Muscle of leg (tissue), 11 donors: ENCODE data around the gene RAB10. TPM values are rescaled to one million over a fixed set of nuclear protein-coding genes. Genes with fewer than 3 reads are reported as not detected.
"Not testable (repeated sequence)": the region's sequence is repeated elsewhere in the genome, so short reads cannot be mapped to it uniquely, and the experiment has no call there.

Experiments
- DNase-seq: peaks from one replicate; pipeline ENCODE4 v3.0.0; 2013
- H3K27ac ChIP-seq: one replicate; pipeline ENCODE4 v1.5.1; 2013; ENCODE audit warnings: mild to moderate bottlenecking, low read length, control low read depth
- H3K27me3 ChIP-seq: one replicate; pipeline ENCODE4 v1.6.1; 2013; ENCODE audit warnings: low read length; ENCODE audit not compliant: control insufficient read depth, insufficient read depth
- H3K36me3 ChIP-seq: one replicate; pipeline ENCODE4 v1.6.1; 2013; ENCODE audit warnings: low read length; ENCODE audit not compliant: control insufficient read depth, insufficient read depth
- H3K4me1 ChIP-seq: one replicate; pipeline ENCODE4 v1.6.1; 2013; ENCODE audit warnings: low read length; ENCODE audit not compliant: control insufficient read depth, insufficient read depth
- H3K4me3 ChIP-seq: one replicate; pipeline ENCODE4 v1.5.1; 2013; ENCODE audit warnings: low read length, control low read depth
- H3K9me3 ChIP-seq: replicated peaks from 2 replicates; pipeline ENCODE4 v1.6.1; 2013; ENCODE audit warnings: low read depth, low read length; ENCODE audit not compliant: control insufficient read depth
- WGBS: methylation state at CpG from one replicate; pipeline ENCODE4 v1.1.5; 2013; ENCODE audit warnings: missing lambda C conversion rate; ENCODE audit not compliant: insufficient coverage; 5-methylcytosine and 5-hydroxymethylcytosine counted together
- polyA plus RNA-seq, 8 donors: library from polyadenylated mRNA; unstranded; fragments of 120-200 nt; gene quantifications; one replicate each; pipeline versions ENCODE4 v1.2.1 to v1.2.3, GENCODE V29; 2013; ENCODE audit warnings: inconsistent platforms in 1 of 8, low replicate concordance in 1 of 8; ENCODE audit not compliant: insufficient read length in 8 of 8, insufficient read depth in 1 of 8
- total RNA-seq: library from RNA; stranded (reverse); fragments of 120-200 nt; gene quantifications from one replicate; pipeline ENCODE4 v1.2.4, GENCODE V29; 2013

Gene RAB10
- total and polyA plus RNA-seq, 9 donors, result 50.5 to 107 (median 95.3) TPM

DNA sequence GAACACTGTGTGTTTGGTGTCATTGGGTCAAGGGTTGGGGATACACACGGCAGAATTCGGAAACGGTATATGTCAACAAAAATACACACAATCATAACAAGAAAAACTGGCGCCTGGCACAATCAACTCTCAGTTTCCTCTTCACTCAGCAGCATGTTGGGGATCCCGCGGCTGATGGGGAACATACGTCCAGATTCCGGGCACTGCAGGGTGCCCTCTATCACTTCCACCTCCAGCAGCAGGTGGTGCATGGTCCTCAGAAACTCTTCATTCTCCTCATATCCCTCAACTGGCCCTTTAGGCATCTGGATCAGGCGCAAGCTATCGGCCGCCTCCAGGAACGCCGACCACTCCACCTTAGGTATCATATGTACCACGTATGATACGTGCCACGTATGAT is 5.8 kb upstream of the RAB10 start:
- not testable (repeated sequence) for H3K4me1 ChIP-seq, DNase-seq, H3K27me3 ChIP-seq, H3K36me3 ChIP-seq, H3K9me3 ChIP-seq, H3K27ac ChIP-seq, H3K4me3 ChIP-seq
- 98% methylated on average over 8 of the region's 16 CpGs for WGBS

DNA sequence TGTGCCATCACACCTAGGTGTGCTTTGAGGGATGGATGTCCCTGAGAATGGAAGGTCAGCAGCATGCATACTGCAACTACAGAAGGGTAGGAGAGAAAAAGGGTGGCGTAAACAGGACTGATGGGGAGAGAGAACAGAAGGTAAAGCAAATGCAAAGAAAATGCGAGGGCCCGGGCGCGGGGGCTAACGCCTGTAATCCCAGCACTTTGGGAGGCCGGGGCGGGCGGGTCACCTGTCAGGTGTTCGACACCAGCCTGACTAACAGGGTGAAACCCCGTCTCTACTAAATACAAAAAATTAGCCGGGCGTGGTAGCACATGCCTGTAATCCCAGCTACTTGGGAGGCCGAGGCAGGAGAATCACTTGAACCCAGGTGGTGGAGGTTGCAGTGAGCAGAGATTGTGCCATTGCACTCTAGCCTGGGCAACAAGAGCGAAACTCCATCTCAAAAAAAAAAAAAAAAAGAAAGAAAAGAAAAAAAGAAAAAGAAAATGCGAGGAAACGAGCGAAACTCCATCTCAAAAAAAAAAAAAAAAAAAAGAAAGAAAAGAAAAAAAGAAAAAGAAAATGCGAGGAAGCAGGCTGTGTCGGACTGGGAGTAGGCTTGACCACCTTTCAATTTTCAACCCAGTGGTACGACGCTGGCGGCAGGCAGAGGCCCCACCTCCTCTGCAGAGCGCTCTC is 1.2 kb upstream of the RAB10 start:
- peaks cover 14% of the 10 kb centered on the region for H3K4me1 ChIP-seq
- DNase-seq, H3K36me3 ChIP-seq, H3K27me3 ChIP-seq, H3K9me3 ChIP-seq: not testable (repeated sequence)
- peak overlapping the region; percentile 97 for H3K27ac ChIP-seq
- H3K4me3 ChIP-seq, result peak overlapping the region; percentile 98
- WGBS, result 44% methylated on average over 10 of the region's 24 CpGs

DNA sequence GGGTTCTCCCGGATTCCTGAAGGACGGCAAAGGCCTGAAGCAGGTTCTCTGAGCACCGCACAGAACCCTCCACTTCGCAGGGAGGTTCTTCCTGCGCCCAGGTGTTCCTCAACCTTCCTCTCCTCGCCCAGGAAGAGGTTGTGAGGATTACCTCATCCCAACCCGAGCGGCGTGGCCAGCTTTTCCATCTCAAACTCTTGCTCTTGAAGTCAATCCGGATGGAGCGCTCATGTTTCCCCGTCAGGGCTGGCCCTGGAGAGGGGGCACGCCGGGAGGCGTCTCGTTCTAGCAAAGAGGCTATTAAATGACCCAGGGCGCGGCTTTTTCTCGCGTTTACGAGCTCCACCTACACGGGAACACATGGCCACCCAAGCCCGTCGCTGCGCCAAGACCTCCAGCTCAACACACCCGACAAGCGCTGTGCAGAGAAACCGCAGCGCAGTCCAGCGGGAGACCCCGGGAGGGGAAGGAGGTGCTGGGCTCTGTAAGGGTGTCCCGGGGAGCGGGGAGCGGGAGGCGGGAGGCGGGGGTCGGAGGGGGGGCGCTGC is 540 bp upstream of the RAB10 start:
- DNase-seq, result no peak
- no peaks in the 10 kb centered on the region for H3K9me3 ChIP-seq
- WGBS, result 0% methylated on average over 27 of the region's 38 CpGs
- H3K4me3 ChIP-seq, result peak overlapping the region; percentile 98
- H3K36me3 ChIP-seq, result peaks cover 4% of the 10 kb centered on the region
- no peaks in the 10 kb centered on the region for H3K27me3 ChIP-seq
- peaks cover 14% of the 10 kb centered on the region for H3K4me1 ChIP-seq
- peak overlapping the region; percentile 97 for H3K27ac ChIP-seq

DNA sequence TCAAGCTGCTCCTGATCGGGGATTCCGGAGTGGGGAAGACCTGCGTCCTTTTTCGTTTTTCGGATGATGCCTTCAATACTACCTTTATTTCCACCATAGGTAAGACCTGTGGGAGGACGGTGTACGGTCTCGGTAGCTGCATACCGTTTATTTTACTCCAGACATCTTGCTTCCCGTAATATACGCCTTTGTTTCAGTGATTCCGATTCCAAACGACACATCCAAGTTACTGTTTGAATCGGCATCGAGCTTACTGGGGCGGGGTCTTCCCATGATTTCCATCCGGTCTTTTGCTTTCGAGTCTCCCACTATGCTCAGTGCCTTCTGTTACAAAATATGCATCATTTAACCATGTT is 731 bp downstream of the RAB10 start:
- Histone ChIP-seq H3K27me3 (no peaks in the 10 kb centered on the region), H3K4me1 (peaks cover 14% of the 10 kb centered on the region), H3K4me3 (peak overlapping the region; percentile 98), H3K36me3 (peaks cover 4% of the 10 kb centered on the region), H3K9me3 (no peaks in the 10 kb centered on the region), H3K27ac (peak overlapping the region; percentile 97)
- WGBS, result 0% methylated on average over 14 of the region's 18 CpGs
- peak; percentile 49 for DNase-seq

DNA sequence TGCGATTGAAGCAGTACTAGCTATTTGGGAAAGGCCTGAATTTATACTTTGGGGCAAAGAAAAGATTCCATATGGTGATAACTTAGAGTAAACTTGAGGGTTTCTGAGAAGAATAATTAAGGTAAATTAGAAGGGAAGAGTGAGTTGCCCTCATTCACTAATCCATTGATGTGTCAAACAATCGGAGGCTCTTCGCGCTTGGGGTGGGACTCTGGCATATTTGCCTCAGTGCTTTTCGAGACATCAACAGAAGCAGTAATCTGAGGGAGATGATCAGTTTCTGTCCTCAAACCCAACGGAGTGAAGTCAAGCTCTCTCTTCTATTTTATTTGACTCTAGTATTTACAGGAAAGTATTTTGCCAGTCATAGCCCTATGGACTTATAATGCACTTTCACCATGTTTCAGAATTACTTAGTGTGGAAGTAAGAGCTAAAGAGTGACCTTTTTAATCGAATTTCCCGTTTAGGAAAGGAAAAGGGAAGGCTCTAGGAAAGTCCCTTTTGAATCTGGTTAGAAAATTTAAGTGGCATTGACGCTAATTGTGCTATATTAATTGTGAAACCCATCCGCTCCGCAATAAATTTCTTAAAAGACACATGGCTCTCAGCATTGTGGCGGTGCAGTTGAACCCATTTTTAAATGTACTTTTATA is 1.3 kb downstream of the RAB10 start:
- 0% methylated on average over 1 of the region's 12 CpGs for WGBS
- Histone ChIP-seq H3K4me3 (peak overlapping the region; percentile 98), H3K27ac (peak overlapping the region; percentile 97), H3K27me3 (no peaks in the 10 kb centered on the region), H3K36me3 (peaks cover 4% of the 10 kb centered on the region), H3K4me1 (peaks cover 14% of the 10 kb centered on the region), H3K9me3 (no peaks in the 10 kb centered on the region)
- DNase-seq, result peak; percentile 16

DNA sequence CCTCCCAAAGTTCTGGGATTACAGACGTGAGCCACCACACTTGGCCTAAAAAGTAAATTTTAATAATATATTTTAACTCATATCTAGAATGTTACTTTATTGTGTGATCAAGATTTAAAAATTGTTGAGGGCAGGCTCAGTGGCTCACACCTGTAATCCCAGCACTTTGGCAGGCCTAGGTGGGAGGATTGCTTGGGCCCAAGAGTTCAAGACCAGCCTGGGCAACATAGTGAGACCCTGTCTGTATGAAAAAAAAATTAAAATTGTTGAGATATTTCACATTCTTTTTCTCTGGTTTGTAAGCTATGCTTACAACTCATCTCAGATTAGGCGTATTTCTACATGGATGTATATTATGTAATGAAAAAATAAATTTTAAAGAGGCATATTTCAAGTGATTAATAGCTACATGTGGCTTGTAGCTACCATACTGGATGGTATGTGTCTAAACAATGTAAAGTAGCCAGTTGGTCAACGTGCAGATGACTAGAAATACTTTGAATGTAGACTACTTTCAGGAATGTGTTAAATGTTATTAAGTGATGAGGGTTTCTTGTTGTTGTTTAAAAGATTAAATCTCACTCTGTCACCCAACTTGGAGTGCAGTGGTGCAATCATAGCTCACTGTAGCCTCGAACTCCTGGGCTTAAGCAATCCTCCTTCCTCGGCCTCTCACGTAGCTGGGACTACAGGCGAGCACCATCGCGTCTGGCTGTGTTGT is 5.9 kb downstream of the RAB10 start:
- Histone ChIP-seq H3K27ac (no peak overlapping the region), H3K27me3 (no peaks in the 10 kb centered on the region), H3K36me3 (peaks cover 7% of the 10 kb centered on the region), H3K4me3 (no peak overlapping the region), H3K4me1 (peaks cover 10% of the 10 kb centered on the region), H3K9me3 (no peaks in the 10 kb centered on the region)
- no peak for DNase-seq
- WGBS, result 33% methylated on average over 1 of the region's 9 CpGs

DNA sequence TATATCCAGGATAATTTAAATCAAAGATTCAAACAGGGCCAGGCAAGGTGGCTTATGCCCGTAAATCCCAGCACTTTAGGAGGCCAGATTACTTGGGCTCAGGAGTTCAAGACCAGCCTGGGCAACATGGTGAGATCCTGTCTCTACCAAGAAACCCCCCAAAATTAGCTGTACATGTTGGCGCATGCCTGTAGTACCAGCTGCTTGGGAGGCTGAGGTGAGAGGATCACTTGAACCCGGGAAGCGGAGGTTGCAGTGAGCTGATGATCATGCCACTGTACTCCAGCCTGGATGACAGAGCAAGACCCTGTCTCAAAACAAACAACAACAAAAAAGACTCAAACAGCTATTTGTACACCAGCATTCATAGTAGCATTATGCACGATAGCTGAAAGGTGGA is 9.2 kb downstream of the RAB10 start:
- DNase-seq, result no peak
- WGBS, result 96% methylated on average over 4 of the region's 5 CpGs
- Histone ChIP-seq H3K9me3 (no peaks in the 10 kb centered on the region), H3K36me3 (peaks cover 3% of the 10 kb centered on the region), H3K4me1 (no peaks in the 10 kb centered on the region), H3K27me3 (no peaks in the 10 kb centered on the region), H3K27ac (no peak overlapping the region), H3K4me3 (no peak overlapping the region)

DNA sequence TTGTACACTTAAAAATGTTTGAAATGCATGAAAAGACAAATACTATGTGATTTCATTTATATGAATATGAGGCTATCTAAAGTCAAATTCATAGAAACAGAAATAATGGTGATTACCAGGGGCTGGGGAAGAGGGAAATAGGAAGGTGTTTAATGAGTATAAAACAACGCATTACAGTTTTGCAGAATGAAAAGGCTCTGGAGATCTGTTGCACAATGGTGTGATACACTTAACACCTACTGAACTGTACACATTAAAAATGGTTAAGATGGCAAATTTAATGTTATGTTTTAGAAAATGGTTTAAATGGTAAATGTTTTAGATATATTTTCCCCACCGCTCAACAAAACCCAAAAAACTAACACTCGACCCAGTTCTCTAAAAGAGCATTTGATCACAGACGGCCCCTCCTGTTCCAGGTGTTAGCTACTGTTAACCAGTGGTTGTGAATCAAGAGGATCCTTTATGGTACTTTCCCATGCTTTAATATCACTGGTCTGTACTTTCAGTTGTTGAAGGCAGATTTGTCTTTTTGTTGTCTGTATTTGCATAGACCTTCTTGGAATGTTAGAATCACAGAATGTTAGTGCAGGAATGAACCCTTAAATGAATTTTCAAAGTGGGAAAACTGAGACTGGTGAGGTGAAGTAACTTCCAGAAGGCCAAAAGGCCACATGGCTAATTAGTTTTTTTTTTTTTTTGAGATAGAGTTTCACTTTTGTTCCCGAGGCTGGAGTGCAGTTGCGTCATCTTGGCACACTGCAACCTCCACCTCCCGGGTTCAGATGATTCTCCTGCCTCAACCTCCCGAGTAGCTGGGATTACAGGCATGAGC is 10.2 kb downstream of the RAB10 start:
- peaks cover 3% of the 10 kb centered on the region for H3K36me3 ChIP-seq
- 80% methylated on average over 1 of the region's 8 CpGs for WGBS
- DNase-seq, result no peak
- H3K27me3 ChIP-seq, result no peaks in the 10 kb centered on the region
- no peaks in the 10 kb centered on the region for H3K4me1 ChIP-seq
- no peak overlapping the region for H3K4me3 ChIP-seq
- H3K9me3 ChIP-seq, result no peaks in the 10 kb centered on the region
- no peak overlapping the region for H3K27ac ChIP-seq

DNA sequence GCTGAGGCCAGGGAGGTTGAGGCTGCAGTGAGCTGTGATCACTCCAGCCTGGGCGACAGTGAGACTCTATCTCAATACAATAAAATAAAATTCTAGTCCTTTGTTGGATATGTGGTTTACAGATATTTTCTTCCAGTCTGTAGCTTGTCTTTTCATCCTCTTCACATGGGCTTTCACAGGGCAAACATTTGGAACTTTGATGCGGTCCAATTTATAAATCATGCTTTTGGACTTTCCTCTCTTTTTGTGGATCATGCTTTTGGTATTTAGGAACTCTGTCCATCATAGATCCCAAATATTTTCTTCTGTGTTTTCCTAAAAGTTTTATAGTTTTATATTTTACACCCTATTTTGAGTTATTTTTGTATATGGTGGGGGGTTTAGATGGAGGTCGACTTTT is 14.9 kb downstream of the RAB10 start:
- H3K27me3 ChIP-seq, result no peaks in the 10 kb centered on the region
- no peak overlapping the region for H3K4me3 ChIP-seq
- H3K36me3 ChIP-seq, result no peaks in the 10 kb centered on the region
- H3K4me1 ChIP-seq, result no peaks in the 10 kb centered on the region
- no CpG with 5 or more reads among the region's 3 CpGs for WGBS
- H3K9me3 ChIP-seq, result no peaks in the 10 kb centered on the region
- no peak overlapping the region for H3K27ac ChIP-seq
- no peak for DNase-seq
